HG03064 (cell line): ENCODE results near the gene RRP1B.
"Not testable (repeated sequence)": the region's sequence is repeated elsewhere in the genome, so short reads cannot be mapped to it uniquely, and the experiment has no call there.

Source experiments
- ATAC-seq: cut with Tn5 transposase; IDR thresholded peaks from one replicate; pipeline ENCODE4 v1.9.1; 2021; ENCODE audit warnings: low read depth; ENCODE audit not compliant: unreplicated experiment

The RRP1B gene

DNA sequence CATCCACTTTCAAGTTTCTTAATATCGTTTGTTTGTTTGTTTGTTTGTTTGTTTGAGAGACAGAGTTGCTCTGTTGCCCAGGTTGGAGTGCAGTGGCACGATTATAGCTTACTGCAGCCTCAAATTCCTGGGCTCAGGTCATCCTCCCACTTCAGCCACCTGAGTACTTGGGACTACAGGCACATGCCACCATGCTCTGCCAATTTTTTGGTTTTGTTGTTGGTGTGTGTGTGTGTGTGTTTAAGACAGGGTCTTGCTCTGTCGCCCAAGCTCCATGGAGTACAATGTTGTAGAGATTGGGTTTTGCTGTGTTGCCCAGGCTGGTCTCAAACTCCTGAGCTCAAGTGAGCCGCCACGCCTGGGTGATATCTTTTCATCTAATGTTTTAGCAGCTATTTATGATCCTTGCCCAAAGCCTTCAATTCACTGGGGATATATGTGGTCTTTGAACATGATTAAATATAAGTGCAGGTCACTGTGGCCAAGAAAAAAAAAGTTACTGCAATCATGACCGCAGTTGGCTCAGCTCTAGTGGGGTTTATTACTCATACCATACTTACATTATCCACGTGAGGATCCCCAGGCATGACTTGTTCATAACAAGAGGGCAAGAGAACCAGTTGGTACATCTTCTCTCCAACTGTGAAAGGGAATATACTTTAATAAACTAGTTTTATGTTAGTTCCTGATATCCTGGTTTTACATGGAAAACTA lies 8.0 kb downstream of the RRP1B start:
- no peak for ATAC-seq

DNA sequence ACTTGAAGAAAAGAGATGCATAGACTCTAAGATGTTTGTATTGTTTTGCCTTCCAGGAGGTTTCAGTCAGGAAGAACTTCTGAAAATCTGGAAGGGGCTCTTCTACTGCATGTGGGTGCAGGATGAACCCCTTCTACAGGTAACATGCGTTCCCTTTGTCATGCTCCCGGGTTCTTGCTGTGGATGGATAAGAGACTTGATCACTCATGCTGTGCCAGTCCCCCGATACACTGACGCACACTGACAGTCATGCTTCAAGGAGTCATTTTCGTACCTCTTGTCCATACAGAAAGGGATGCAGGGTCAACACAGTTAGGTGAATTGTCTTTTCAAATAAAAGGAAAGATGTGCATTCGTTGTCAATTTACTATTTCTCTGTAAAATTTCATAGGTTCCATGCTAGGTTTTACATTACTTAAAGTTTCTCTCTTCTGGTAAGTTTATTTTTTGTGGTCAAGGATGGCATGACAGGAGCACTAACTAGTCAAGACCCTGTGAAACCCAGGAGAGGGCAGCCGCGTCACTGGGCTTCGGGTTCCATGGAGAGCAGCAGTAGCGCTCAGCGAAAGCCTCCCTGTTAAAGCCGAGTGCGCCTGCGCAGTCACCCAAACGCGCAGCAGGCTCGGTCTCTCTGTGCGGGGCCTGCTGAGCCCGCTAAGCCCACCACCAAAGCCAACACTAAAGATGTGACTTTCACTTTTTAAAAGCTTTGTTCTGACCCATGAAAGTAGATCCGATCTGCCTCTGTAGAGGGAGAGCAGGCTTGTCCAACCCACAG lies 10.7 kb downstream of the RRP1B start:
- ATAC-seq = no peak

DNA sequence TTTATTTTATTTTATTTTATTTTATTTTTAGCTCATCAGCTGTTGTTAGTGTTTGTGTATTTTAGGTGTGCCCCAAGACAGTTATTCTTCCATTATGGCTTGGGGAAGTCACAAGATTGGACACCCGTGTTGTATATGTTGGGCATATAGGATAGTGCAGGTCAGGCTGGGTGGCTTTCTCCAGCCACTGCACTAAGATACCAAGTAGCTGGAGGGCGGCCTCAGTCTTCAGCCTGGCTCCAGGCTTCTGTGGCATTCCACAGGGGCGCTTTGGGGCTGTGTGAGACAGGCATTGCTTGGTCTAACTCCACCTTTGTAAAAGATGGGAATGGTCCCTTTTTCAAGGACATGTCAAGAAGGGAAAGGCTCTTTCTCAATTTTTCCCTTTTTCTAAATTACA lies 16.5 kb downstream of the RRP1B start:
- no peak for ATAC-seq

DNA sequence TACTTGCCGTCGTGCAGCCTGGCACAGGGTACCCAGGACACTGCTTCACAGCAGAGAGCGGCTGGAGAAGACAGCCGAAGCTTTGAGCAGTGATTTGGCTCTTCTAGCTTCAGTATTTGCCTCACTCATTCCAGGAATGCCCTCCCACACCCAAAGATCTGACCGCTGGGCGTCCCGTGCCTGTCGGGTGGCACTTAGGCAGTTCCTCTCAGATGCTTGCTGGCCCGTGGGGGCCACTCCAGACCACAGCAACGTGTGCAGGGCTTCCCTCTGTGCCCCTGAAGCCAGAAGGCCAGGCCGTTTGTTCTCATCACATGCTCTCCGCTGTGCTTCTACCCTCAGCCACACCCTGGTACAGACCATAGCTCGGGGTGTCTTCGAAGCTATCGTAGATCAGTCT lies 17.0 kb downstream of the RRP1B start:
- ATAC-seq = no peak

DNA sequence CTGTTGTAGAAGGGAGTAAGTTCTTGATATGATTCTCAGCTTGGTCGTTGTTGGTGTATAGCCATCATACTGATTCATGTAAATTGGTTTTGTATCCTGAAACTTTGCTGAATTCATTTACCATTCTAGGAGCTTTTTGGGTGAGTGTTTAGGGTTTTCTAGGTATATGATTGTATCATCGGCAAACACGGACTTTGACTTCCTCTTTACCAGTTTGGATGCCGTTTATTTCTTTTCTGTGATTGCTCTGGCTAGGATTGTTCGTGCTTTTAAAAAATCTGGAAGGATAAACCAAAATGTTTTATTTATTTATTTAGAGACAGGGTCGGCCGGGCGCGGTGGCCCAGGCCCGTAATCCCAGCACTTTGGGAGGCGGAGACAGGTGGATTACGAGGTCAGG lies 20.6 kb downstream of the RRP1B start:
- no peak for ATAC-seq

DNA sequence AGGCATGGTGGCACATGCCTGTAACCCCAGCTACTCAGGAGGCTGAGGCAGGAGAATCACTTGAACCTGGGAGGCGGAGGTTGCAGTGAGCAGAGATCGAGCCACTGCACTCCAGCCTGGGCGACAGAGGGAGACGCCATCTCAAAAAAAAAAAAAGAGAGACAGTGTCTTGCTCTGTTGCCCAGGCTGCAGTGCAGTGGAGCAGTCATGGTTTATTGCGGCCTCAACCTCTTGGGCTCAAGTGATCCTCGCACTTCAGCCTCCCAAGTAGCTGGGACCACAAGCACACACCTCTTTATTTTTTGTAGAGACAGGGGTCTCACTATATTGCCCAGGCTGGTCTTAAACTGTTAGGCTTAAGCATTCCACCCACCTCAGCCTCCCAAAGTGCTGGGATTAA lies 21.1 kb downstream of the RRP1B start:
- not testable (repeated sequence) for ATAC-seq

DNA sequence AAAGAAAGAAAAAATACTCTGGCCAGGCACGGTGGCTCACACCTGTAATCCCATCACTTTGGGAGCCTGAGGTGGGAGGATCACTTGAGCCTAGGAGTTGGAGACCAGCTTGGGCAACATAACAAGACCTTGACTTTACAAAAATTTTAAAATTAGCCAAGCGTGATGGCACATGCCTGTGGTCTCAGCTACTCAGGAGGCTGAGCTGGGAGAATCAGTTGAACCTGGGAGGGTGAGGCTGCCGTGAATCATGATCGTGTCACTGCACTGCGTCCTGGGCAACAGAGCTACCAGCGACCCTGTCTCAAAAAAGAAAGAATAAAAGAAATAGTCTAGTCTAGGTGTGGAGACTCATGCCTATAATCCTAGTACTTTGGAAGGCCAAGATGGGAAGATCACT lies 22.3 kb downstream of the RRP1B start:
- ATAC-seq = no peak

DNA sequence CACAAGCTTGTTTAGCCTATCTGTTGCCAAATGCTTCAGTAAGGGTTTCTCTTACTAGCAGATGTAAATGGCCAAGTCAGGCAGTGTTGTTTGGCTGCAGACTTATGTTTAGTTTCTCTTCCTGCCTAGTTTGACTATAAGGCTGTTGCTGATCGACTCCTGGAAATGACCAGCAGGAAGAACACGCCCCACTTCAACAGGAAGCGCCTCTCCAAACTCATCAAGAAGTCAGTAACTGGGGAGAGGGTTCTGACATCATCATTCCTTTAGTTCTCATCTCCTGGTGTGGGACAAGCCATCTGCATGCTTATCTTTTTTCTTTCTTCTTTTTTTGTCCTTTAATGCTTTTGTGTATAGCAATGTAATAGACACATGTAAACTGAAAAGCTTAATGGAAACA lies 25.1 kb downstream of the RRP1B start:
- ATAC-seq = no peak

DNA sequence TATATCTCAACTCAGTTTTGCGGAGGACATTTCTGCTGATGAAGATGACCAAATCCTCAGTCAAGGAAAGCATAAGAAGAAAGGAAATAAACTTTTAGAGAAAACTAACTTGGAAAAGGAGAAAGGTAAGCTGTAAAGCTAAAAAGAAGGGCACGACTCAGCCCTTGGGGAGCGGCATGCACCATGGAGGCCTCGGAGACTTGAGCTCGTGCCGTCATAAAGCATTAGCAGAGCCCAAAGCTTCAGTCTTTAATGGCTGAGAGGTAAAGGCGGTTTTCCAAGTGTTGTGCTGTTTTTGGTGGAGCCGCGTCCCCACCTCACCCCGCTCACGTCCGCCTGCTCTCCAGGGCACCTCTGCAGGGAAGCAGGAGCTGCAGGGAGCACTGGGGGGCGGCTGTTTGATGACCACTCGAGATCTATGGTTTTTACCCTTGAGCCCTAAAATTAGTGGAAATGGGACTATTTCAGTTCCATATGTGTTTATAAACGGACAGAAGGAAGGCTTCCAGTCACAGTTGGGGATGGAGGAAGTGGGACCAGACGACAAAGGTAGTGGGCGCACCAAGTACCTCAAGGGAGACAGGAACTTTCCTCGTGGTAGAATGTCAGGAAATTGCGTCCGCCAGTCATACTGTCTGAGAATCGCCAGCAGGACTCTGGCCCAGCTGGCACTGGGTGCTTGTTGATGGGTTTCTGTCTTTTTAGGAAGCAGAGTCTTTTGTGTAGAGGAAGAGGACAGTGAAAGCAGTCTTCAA lies 27.6 kb downstream of the RRP1B start:
- no peak for ATAC-seq

DNA sequence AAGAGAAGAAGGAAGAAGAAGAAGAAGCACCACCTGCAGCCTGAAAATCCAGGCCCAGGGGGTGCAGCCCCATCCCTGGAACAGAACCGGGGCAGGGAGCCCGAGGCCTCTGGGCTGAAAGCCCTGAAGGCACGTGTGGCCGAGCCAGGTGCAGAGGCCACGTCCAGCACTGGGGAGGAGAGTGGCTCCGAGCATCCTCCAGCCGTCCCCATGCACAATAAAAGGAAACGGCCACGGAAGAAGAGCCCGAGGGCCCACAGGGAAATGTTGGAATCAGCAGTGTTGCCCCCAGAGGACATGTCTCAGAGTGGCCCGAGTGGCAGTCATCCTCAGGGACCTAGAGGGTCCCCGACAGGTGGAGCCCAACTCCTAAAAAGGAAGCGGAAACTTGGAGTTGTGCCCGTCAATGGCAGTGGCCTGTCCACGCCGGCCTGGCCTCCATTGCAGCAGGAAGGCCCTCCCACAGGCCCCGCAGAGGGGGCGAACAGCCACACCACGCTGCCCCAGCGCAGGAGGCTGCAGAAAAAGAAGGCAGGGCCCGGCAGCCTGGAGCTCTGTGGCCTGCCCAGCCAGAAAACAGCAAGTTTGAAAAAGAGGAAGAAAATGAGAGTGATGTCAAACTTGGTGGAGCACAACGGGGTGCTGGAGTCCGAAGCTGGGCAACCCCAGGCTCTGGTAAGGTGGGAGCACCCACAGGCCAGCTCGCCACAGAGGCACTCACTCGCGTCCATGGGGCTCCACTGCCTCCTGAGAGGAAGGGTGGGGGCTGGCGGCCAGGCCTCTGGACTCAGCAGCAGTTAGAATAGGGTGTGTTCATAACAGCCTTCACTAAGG lies 28.4 kb downstream of the RRP1B start:
- ATAC-seq = no peak

DNA sequence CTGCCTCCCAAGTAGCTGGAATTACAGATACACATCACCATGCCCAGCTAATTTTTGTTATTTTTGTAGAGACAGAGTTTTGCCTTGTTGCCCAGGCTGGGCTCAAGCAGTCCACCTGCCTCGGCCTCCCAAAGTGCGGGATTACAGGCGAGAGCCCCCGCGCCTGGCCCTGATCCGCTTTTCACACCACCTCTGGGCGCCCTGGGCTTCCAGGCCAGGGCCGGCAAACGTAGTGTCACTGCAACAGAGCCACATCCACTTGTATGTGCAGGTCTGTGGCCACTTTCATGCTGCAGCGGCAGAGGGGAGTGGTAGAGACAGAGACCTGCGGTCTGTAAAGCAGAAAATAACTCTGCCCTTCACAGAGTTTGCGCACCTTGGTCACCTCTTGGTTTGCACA lies 29.5 kb downstream of the RRP1B start:
- ATAC-seq = no peak

DNA sequence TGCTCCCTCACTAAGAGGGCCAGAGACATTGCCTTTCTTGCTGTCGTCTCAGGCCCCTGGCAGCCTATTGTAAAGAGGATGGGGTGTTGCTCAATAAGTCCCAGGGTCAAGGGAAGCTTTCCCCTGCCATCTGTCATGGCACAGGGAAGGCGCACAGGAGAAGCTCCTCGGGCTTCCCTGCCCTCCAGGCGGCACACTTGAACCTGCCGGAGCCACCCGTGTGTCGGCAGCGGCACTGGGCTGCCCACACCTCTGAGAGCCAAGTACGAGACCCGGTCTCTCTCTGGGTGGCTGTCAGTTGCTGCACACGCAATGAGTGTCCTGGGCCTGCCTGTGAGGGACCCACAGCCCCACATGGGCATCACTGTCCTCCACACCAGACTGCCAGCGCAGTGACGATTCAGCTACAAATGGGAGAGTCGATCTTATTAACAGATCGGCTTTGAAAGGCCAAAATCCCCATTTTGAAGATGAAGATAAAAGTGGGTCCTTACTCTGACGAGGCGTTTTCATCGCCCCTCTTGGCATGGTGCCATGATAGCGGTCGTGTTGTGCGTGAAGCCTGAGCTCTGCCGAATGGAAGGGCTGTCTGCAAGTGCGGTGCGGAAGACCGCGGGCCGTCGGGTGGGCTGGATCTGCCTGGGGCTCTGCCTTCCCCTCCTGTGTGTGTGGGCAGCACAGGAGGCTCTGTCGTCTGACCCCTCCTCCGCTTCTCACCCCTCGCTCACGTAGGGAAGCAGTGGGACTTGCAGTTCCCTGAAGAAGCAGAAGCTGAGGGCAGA lies 30.4 kb downstream of the RRP1B start:
- ATAC-seq = no peak

DNA sequence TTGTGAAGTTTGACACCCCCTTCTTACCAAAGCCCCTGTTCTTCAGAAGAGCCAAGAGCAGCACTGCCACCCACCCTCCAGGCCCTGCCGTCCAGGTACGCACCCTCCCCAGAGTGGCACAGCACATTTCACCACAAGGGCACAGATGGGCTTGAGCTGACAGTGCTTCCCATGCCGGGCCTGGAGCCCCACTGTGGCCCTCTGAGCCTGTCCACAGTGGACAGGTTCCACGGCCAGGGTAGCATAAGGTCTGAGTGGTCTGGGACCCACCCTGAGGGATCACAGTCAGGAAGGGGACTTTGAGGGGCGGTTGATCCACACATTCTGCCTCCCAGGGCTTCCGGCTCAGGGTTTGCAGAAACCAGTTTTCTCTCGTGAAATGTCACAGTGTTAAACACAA lies 31.0 kb downstream of the RRP1B start:
- no peak for ATAC-seq

DNA sequence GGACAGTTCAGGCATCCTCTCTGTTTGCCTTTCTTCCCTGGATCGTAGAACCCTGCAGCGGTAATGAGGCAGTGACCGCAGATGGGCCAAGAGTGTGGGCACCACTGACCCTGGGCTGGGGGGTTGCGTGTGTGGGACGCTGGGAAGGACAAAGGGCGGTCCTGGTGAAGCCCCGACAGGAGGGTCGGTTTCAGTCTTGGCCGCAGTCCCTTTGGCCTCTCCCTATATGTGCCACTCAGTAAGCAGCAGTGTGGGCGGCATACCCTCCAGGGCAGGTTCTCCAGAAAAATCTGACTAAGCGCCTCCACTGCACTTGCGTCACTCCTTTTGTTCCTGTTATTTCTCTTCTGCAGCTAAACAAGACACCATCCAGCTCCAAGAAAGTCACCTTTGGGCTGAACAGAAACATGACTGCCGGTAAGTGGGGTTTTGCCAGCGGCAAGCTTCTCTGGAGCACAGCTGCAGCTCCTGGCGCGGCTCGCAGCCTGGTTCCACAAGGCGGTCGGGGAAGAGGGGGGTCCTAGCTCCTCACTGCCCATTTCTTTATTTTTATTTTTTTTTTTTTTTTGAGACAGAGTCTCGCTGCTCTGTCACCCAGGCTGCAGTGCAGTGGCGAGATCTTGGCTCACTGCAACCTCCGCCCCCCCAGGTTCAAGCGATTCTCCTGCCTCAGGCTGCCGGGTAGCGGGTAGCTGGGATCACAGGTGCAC lies 31.9 kb downstream of the RRP1B start:
- ATAC-seq = no peak

DNA sequence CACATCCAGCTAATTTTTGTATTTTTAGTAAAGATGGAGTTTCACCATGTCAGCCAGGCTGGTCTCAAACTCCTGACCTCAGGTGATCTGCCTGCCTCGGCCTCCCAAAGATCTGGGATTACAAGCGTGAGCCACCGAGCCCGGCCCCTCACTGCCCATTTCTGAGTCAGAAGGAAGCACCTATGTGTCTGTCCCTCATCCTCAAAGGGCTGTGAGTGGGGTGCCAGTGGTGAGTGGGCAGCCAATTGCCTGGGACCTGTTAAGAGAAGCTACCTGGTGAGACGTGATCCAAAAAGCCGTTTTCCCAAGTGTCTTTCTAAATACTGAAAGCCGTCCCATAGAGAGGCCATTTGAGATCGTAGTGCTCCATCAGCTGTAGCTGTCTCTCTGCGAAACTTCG lies 32.4 kb downstream of the RRP1B start:
- no peak for ATAC-seq

DNA sequence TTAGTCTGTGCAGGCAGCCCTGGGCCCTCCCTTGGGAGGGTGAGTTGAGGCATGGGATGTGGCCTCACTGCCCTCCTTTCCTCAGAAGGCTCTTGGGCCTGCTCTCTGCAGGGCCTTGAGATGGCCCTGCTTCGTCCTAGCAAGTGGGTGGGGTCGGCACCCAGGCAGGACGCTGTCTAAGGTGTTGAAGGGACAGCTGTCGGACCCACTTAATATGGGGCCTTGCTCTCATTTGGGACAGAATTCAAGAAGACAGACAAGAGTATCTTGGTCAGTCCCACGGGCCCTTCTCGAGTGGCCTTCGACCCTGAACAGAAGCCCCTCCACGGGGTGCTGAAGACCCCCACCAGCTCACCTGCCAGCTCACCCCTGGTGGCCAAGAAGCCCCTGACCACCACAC lies 33.6 kb downstream of the RRP1B start:
- no peak for ATAC-seq

DNA sequence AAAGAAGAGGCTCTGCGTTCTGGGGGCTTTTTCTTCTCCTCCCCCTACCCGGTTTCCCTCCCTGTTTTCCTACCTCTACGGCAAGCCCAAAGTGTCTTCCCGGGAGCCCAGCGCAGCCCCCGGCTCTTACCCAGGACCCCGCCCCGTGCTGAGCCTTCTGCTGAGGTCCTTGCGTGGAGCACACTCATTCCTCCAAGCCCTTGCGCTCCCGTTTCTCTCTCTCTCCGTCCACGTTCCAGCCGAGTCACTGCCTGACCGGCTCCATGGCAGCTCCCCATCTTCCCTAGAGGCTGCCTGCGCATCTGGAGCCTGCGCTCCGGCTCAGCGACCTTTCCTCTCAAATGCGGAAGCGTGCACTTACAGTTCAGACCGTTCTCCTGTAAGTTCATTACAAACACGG lies 34.6 kb downstream of the RRP1B start:
- ATAC-seq = no peak

DNA sequence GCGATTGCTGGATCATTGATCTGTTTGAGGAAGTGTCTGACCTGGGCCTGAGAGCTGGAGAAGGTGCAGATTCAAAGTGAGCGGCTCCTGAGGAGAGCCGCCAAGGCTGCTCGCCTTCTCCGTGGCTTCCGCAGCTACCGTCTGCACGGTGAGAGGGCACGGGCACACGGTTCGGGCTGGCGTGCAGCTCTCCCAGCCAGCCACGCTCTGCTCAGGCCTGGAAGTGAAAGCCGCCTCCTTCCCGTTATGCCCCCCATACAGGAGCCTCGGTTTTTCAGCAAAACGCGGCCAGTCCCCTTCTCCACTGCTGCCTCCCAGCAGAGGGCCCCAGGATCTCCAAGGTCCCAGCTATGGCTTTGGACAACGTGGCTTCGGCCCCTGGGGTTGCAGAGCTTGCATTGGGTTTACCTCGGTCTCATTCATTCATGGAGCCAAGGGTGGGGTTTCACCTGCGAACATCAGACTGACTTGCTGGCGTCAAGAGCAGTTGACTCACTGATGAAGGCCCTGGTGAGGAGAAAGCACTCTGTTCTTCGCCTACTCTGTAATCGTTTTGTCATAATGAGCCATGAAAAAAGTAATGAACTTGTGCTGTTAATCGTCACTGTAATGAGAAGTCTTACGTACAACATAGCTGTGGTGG lies 35.2 kb downstream of the RRP1B start:
- ATAC-seq = no peak

DNA sequence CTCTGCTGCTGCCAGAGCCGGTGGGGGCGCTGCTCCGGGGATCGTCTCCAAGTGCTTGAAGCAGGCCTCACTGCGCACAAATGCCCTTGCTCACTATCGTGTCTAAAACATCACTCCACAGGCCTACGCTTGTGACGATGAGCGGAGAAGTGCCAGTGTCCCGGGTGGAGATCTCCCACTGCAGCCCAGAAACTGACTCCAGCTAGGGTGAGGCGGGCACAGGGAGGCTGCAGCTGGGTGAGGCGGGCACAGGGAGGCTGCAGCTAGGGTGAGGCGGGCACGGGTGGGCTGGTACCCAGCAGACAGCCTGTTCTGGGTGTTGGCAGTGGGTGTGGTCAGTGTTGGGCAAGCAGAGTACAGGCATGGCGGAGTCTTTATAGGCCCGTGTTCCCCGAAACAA lies 36.9 kb downstream of the RRP1B start:
- no peak for ATAC-seq
